ENCODE data around the gene AQP12B.

The AQP12B gene

GRCh38 chr2:240637116-240637900 lies 45.4 kb downstream of the AQP12B start:
- H3K4me3 ChIP-seq (ENCODE audit: low read length), result no peak overlapping the region
- TF ChIP-seq ZNF274 (IDR thresholded peaks at IDR 0.05; ENCODE audit: low read depth, low read length), result no peak

- H3K4me3 ChIP-seq (ENCODE audit: low read length), result no peak overlapping the region
- no peak for TF ChIP-seq ZNF274 (IDR thresholded peaks at IDR 0.05; ENCODE audit: low read depth, low read length)
Observed at GRCh38 chr2:240636563-240637115, 46.0 kb downstream of the AQP12B start.

GRCh38 chr2:240635998-240636547 lies 46.6 kb downstream of the AQP12B start:
- no peak overlapping the region for H3K4me3 ChIP-seq (ENCODE audit: low read length)
- TF ChIP-seq ZNF274 (IDR thresholded peaks at IDR 0.05; ENCODE audit: low read depth, low read length), result no peak

GRCh38 chr2:240635121-240635997 lies 47.3 kb downstream of the AQP12B start:
- H3K4me3 ChIP-seq (ENCODE audit: low read length), result no peak overlapping the region
- no peak for TF ChIP-seq ZNF274 (IDR thresholded peaks at IDR 0.05; ENCODE audit: low read depth, low read length)

GRCh38 chr2:240632306-240632721 lies 50.4 kb downstream of the AQP12B start:
- no peak overlapping the region for H3K4me3 ChIP-seq (ENCODE audit: low read length)
- TF ChIP-seq ZNF274 (IDR thresholded peaks at IDR 0.05; ENCODE audit: low read depth, low read length), result no peak

- no peak overlapping the region for H3K4me3 ChIP-seq (ENCODE audit: low read length)
- TF ChIP-seq ZNF274 (IDR thresholded peaks at IDR 0.05; ENCODE audit: low read depth, low read length), result no peak
Observed at GRCh38 chr2:240631548-240632305, 51.0 kb downstream of the AQP12B start.

GRCh38 chr2:240630771-240631547 lies 51.7 kb downstream of the AQP12B start:
- no peak for TF ChIP-seq ZNF274 (IDR thresholded peaks at IDR 0.05; ENCODE audit: low read depth, low read length)
- no peak overlapping the region for H3K4me3 ChIP-seq (ENCODE audit: low read length)

GRCh38 chr2:240629968-240630770 lies 52.5 kb downstream of the AQP12B start:
- no peak overlapping the region for H3K4me3 ChIP-seq (ENCODE audit: low read length)
- no peak for TF ChIP-seq ZNF274 (IDR thresholded peaks at IDR 0.05; ENCODE audit: low read depth, low read length)

GRCh38 chr2:240629619-240629967 lies 53.1 kb downstream of the AQP12B start:
- no peak for TF ChIP-seq ZNF274 (IDR thresholded peaks at IDR 0.05; ENCODE audit: low read depth, low read length)
- no peak overlapping the region for H3K4me3 ChIP-seq (ENCODE audit: low read length)

GRCh38 chr2:240628808-240629618 lies 53.7 kb downstream of the AQP12B start:
- TF ChIP-seq ZNF274 (IDR thresholded peaks at IDR 0.05; ENCODE audit: low read depth, low read length), result no peak
- no peak overlapping the region for H3K4me3 ChIP-seq (ENCODE audit: low read length)

- no peak overlapping the region for H3K4me3 ChIP-seq (ENCODE audit: low read length)
- TF ChIP-seq ZNF274 (IDR thresholded peaks at IDR 0.05; ENCODE audit: low read depth, low read length), result no peak
Observed at GRCh38 chr2:240628507-240628807, 54.2 kb downstream of the AQP12B start.

All from GM08714 (cell line).